Lower leg skin (tissue), 3 donors: Measurements from ENCODE around the gene USP49.

Experiments
- POLR2A ChIP-seq, 2 donors: fragments of 450-650 bp; IDR thresholded peaks; one replicate each; pipeline ENCODE4 v1.6.1; 2016 to 2017; ENCODE audit warnings: antibody characterized with exemption in 2 of 2, mild to moderate bottlenecking in 1 of 2, moderate library complexity in 1 of 2
- TF ChIP-seq, protein P1 (sequence below), 3 donors: fragments of 450-650 bp; IDR thresholded peaks; one replicate each; pipeline ENCODE4 v1.5.1; 2016; ENCODE audit warnings: antibody characterized with exemption in 3 of 3, mild to moderate bottlenecking in 3 of 3, moderate library complexity in 2 of 3

DNA sequence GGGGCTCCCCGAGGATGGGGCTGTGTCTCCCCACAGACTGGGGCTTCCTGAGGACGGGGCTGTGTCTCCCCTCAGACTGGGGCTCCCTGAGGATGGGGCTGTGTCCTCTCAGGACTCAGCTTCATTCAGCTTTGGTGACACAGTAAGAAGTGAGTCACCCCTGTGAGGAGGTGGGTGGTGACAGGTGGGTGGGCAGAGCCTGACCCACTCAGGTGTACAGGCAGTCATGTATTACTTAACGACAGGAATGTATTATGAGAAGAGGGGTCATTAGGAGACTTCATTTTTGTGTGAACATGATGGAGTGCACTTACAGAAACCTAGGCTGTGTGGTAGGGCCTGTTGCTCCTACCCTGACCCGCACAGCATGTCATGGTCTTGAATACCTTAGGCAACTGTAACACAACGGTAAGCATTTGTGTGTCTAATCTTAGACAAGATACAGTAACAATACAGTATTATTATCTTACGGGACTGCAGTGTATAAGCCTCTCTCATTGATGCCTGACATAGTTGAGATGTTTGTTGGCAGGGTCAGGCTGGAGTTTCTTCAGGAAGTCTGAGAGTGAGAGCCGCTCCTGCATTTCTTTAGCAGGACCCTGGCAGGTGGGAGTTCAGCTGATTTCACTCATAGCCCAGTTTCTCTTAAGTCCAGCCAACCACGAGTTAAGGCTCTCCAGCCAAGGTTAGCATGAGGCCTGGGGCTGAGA is 137.1 kb downstream of the USP49 start:
- TF ChIP-seq, protein P1, sequence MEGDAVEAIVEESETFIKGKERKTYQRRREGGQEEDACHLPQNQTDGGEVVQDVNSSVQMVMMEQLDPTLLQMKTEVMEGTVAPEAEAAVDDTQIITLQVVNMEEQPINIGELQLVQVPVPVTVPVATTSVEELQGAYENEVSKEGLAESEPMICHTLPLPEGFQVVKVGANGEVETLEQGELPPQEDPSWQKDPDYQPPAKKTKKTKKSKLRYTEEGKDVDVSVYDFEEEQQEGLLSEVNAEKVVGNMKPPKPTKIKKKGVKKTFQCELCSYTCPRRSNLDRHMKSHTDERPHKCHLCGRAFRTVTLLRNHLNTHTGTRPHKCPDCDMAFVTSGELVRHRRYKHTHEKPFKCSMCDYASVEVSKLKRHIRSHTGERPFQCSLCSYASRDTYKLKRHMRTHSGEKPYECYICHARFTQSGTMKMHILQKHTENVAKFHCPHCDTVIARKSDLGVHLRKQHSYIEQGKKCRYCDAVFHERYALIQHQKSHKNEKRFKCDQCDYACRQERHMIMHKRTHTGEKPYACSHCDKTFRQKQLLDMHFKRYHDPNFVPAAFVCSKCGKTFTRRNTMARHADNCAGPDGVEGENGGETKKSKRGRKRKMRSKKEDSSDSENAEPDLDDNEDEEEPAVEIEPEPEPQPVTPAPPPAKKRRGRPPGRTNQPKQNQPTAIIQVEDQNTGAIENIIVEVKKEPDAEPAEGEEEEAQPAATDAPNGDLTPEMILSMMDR (IDR thresholded peaks at IDR 0.05): no peak
- TF ChIP-seq POLR2A (IDR thresholded peaks at IDR 0.05): no peak
